Panc1 (cell line): ENCODE results near the gene GID8. TPM values are rescaled to one million over a fixed set of nuclear protein-coding genes. Genes with fewer than 3 reads are reported as not detected.

ENCODE experiments used
- ATAC-seq: fragments of 200-7000 bp; cut with Tn5 transposase; 2 replicates; pipeline ENCODE4 v1.9.1; 2020; ENCODE audit warnings: mild to moderate bottlenecking, moderate library complexity
- BruUV-seq: library from RNA; stranded (reverse); fragments of 400-500 nt; replicated peaks from 2 replicates; lab custom pipeline; 2021; lab: Mats Ljungman, UMichigan
- CTCF ChIA-PET: fragments of 300-600 bp; sonication (Branson Sonifier 250); formaldehyde crosslinking; loops from one replicate; lab custom pipeline; 2022; ENCODE audit warnings: antibody characterized with exemption; lab: Charles Lee
- POLR2A ChIA-PET: fragments of 300-600 bp; sonication (Branson Sonifier 250); formaldehyde crosslinking; loops from one replicate; lab custom pipeline; 2022; ENCODE audit warnings: antibody characterized with exemption; lab: Charles Lee
- DNase-seq: peaks from one replicate; pipeline ENCODE4 v3.0.0-alpha.2; 2010; ENCODE audit warnings: low read depth, low spot score
- H3K27ac ChIP-seq: 2 replicates; pipeline ENCODE4 v1.5.1; 2011; ENCODE audit warnings: mild to moderate bottlenecking, low read length, inconsistent platforms
- H3K27me3 ChIP-seq: fragments of 200-500 bp; sonication (Bioruptor generic); 2 replicates; pipeline ENCODE4 v1.6.0; 2014; ENCODE audit warnings: low read length, inconsistent platforms; ENCODE audit not compliant: control insufficient read depth, insufficient read depth
- H3K36me3 ChIP-seq: fragments of 200-500 bp; sonication (Bioruptor generic); 2 replicates; pipeline ENCODE4 v1.5.1; 2014; ENCODE audit warnings: inconsistent platforms, mild to moderate bottlenecking, low read length, moderate library complexity; ENCODE audit not compliant: control insufficient read depth, insufficient read depth
- H3K4me1 ChIP-seq: 2 replicates; pipeline ENCODE4 v1.5.1; 2011; ENCODE audit warnings: inconsistent platforms, mild to moderate bottlenecking, low read length, moderate library complexity; ENCODE audit not compliant: control insufficient read depth, insufficient read depth
- H3K4me3 ChIP-seq, 2 experiments: 2 replicates each; pipeline ENCODE4 v1.5.1; 2011 to 2012; ENCODE audit warnings: low read depth in 2 of 2, low read length in 2 of 2, mild to moderate bottlenecking in 2 of 2, inconsistent platforms in 1 of 2, moderate library complexity in 1 of 2
- H3K9me3 ChIP-seq: fragments of 200-500 bp; sonication (Bioruptor generic); 2 replicates; pipeline ENCODE4 v1.5.1; 2014; ENCODE audit warnings: low read depth, mild to moderate bottlenecking, inconsistent platforms, low read length, moderate library complexity; ENCODE audit not compliant: control insufficient read depth, insufficient read depth
- CTCF ChIP-seq: fragments of 450-650 bp; IDR thresholded peaks from 2 replicates; pipeline ENCODE4 v1.5.1; 2017; ENCODE audit warnings: mild to moderate bottlenecking
- POLR2AphosphoS5 ChIP-seq: IDR thresholded peaks from 2 replicates; pipeline ENCODE4 v1.6.1; 2012; ENCODE audit warnings: mild to moderate bottlenecking, low read depth, low read length, moderate library complexity
- SIN3A ChIP-seq: IDR thresholded peaks from 2 replicates; pipeline ENCODE4 v1.6.1; 2012; ENCODE audit warnings: low read depth, mild to moderate bottlenecking, low read length, moderate library complexity, borderline replicate concordance; ENCODE audit not compliant: insufficient read depth
- TCF7L2 ChIP-seq: IDR thresholded peaks from 2 replicates; pipeline ENCODE4 v1.6.1; 2011; ENCODE audit warnings: mild to moderate bottlenecking, low read depth, low read length, inconsistent platforms
- in situ Hi-C: cut with HindIII; loops from 2 replicates; pipeline ENCODE4 v1.10.0; 2016; ENCODE audit warnings: low sequenced_read_pairs, low pct_unique_long_range_greater_than_20kb
- intact Hi-C: fragments of 100-400 bp; cut with micrococcal nuclease; formaldehyde crosslinking; loops from one replicate; pipeline ENCODE4 v1.10.0; 2022; ENCODE audit not compliant: unreplicated experiment
- total RNA-seq: library from RNA; stranded (reverse); gene quantifications from one replicate; pipeline ENCODE4 v1.2.1, GENCODE V29; 2021; ENCODE audit not compliant: unreplicated experiment
- TF ChIP-seq, protein P1 (sequence below), 2 experiments: IDR thresholded peaks; 2 replicates each; pipeline ENCODE4 v1.6.1; 2011 to 2012; ENCODE audit warnings: low read depth in 2 of 2, control low read depth in 1 of 2, low read length in 1 of 2, mild to moderate bottlenecking in 1 of 2, moderate library complexity in 1 of 2; ENCODE audit not compliant: insufficient read depth in 1 of 2

The GID8 gene
- total RNA-seq, 1 experiment from 2014 or later = 37.3 TPM

DNA sequence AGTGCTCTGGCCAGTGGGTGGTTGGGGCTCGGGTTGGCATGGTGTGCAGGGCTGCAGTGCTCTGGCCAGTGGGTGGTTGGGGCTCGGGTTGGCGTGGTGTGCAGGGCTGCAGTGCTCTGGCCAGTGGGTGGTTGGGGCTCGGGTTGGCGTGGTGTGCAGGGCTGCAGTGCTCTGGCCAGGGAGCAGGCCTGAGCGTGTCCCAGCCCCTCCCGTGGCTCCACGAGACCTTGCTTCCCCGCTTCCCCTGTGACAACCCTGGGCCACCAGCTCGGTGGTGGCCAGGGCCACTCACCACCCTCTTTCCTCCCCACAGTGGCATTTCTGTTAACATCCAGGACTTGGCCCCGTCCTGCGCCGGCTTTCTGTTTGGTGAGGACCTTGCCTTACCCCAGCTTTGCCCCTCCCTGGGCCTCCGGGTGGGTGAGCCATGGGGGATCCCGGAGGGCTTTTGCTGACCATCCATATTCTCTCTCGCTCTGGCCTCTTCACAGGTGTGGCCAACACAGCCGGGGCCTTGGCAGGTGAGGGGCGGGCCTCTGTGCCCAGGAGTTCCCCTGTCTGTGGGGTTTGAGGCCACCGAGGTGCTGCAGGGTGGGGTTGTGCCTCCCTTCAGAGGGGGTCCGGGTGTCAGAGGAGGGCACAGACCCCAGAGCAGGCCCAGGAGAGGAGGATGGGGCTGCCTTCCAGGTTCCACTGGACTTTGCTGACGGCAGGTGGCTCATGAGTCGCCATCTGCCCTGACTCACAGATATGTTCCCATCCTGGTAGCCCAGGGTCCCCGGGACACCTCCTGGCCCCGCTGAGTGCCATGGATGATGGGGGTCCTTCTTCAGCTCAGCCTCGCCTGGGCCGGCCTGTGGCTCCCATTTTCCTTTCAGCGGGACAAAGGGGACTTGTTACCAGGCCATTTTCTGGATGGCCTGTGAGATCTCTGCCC lies 28.5 kb downstream of the GID8 start:
- in situ Hi-C loops = no loop called here
- POLR2A ChIA-PET = no interaction called here

DNA sequence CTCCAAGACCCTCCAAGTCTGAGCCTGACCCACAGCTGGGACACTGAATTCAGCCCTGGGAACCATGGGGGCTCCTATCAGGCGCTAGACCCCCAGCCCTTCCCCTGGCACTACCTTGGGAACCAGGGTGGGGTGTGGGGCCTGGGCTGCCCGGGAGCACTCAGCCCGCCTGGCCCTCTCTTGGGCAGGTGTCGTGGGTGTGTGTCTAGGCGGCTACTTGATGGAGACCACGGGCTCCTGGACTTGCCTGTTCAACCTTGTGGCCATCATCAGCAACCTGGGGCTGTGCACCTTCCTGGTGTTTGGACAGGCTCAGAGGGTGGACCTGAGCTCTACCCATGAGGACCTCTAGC lies 29.2 kb downstream of the GID8 start:
- ATAC-seq = no peak
- no peaks in the 10 kb centered on the region for H3K27me3 ChIP-seq
- H3K4me1 ChIP-seq = no peaks in the 10 kb centered on the region
- DNase-seq = no peak
- in situ Hi-C loops = no loop called here
- no peaks in the 10 kb centered on the region for H3K36me3 ChIP-seq
- no peaks in the 10 kb centered on the region for H3K9me3 ChIP-seq
- no peak for TF ChIP-seq CTCF
- no peak for TF ChIP-seq POLR2AphosphoS5
- no peak for TF ChIP-seq SIN3A
- TF ChIP-seq, protein P1, sequence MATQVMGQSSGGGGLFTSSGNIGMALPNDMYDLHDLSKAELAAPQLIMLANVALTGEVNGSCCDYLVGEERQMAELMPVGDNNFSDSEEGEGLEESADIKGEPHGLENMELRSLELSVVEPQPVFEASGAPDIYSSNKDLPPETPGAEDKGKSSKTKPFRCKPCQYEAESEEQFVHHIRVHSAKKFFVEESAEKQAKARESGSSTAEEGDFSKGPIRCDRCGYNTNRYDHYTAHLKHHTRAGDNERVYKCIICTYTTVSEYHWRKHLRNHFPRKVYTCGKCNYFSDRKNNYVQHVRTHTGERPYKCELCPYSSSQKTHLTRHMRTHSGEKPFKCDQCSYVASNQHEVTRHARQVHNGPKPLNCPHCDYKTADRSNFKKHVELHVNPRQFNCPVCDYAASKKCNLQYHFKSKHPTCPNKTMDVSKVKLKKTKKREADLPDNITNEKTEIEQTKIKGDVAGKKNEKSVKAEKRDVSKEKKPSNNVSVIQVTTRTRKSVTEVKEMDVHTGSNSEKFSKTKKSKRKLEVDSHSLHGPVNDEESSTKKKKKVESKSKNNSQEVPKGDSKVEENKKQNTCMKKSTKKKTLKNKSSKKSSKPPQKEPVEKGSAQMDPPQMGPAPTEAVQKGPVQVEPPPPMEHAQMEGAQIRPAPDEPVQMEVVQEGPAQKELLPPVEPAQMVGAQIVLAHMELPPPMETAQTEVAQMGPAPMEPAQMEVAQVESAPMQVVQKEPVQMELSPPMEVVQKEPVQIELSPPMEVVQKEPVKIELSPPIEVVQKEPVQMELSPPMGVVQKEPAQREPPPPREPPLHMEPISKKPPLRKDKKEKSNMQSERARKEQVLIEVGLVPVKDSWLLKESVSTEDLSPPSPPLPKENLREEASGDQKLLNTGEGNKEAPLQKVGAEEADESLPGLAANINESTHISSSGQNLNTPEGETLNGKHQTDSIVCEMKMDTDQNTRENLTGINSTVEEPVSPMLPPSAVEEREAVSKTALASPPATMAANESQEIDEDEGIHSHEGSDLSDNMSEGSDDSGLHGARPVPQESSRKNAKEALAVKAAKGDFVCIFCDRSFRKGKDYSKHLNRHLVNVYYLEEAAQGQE (IDR thresholded peaks at IDR 0.05; ENCODE audit: insufficient read depth in 1 of 2, low read depth in 2 of 2, low read length in 1 of 2) = no peak
- no peak for TF ChIP-seq TCF7L2
- no peak overlapping the region for H3K4me3 ChIP-seq
- BruUV-seq = no TSS peak
- POLR2A ChIA-PET = no interaction called here
- intact Hi-C loops = no loop called here
- CTCF ChIA-PET = no interaction called here
- no peak overlapping the region for H3K27ac ChIP-seq

More for the DNA sequence above, 28.5 kb downstream of the GID8 start:
- no peak for ATAC-seq
- H3K27me3 ChIP-seq = no peaks in the 10 kb centered on the region
- no peaks in the 10 kb centered on the region for H3K9me3 ChIP-seq
- H3K4me3 ChIP-seq = no peak overlapping the region
- DNase-seq = no peak
- no peaks in the 10 kb centered on the region for H3K4me1 ChIP-seq
- intact Hi-C loops = no loop called here
- no peak for TF ChIP-seq TCF7L2
- no peak for TF ChIP-seq SIN3A
- TF ChIP-seq, protein P1 (IDR thresholded peaks at IDR 0.05; ENCODE audit: insufficient read depth in 1 of 2, low read depth in 2 of 2, low read length in 1 of 2) = no peak
- no peak for TF ChIP-seq POLR2AphosphoS5
- no peak for TF ChIP-seq CTCF
- BruUV-seq = no TSS peak
- no peaks in the 10 kb centered on the region for H3K36me3 ChIP-seq
- CTCF ChIA-PET = interaction anchor here (0.6 kb wide), 1 partner anchor 257 kb away, joined by 3 read pairs; no protein-coding TSS in a partner anchor
- H3K27ac ChIP-seq = no peak overlapping the region
